Epithelial cell of esophagus (primary cell): ENCODE measurements around the gene ALKBH6.
A peak's percentile ranks its signal among the peaks of the same experiment; 100 is the strongest.

Source experiments
- DNase-seq: peaks from one replicate; pipeline ENCODE4 v3.0.0; 2010; ENCODE audit warnings: low read depth
- H3K4me3 ChIP-seq: 2 replicates; pipeline ENCODE4 v1.5.1; 2011; ENCODE audit warnings: mild to moderate bottlenecking, low read length, control low read depth
- TF ChIP-seq, protein P1 (sequence below): IDR thresholded peaks from 2 replicates; pipeline ENCODE4 v1.5.1; 2011; ENCODE audit warnings: low read depth, mild to moderate bottlenecking, low read length, control low read depth, inconsistent platforms; ENCODE audit not compliant: insufficient read depth; ENCODE audit errors: missing control alignments

Gene ALKBH6

DNA sequence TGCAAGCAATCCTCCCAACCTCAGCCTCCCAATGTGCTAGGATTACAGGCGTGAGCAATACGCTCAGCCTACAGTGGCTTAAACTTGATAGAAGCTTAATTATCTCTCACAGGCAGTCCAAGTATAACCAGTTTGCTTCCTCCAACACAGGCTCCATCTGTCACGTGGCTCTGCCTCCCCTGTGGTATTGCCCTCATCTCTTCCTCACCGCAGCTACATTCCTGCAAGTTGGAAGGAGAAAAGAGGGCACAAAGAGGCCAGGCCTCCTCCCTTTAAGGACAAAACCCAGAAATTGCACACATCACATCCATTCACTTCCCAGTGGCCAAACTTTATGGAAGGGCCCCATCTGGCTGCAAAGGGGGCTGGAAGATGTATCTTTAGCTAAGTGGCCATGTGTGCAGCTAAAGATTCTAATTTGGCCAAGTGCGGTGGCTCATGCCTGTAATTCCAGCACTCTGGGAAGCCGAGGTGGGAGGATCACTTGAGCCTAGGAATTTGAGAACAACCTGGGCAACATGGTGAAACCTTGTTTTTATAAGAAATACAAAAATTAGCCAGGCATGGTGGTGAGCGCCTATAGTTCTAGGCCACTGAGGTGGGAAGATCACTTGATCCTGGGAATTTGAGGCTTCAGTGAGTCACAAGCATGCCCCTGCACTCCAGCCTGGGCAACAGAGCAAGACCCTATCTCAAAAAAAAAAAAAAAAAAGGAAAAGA, 22.1 kb downstream of the ALKBH6 start:
- H3K4me3 ChIP-seq = no peak overlapping the region
- no peak for DNase-seq
- TF ChIP-seq, protein P1, sequence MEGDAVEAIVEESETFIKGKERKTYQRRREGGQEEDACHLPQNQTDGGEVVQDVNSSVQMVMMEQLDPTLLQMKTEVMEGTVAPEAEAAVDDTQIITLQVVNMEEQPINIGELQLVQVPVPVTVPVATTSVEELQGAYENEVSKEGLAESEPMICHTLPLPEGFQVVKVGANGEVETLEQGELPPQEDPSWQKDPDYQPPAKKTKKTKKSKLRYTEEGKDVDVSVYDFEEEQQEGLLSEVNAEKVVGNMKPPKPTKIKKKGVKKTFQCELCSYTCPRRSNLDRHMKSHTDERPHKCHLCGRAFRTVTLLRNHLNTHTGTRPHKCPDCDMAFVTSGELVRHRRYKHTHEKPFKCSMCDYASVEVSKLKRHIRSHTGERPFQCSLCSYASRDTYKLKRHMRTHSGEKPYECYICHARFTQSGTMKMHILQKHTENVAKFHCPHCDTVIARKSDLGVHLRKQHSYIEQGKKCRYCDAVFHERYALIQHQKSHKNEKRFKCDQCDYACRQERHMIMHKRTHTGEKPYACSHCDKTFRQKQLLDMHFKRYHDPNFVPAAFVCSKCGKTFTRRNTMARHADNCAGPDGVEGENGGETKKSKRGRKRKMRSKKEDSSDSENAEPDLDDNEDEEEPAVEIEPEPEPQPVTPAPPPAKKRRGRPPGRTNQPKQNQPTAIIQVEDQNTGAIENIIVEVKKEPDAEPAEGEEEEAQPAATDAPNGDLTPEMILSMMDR = no peak

GRCh38 chr19:35990771-35991730, 23.0 kb downstream of the ALKBH6 start:
- no peak overlapping the region for H3K4me3 ChIP-seq
- no peak for DNase-seq
- TF ChIP-seq, protein P1 = no peak

DNA sequence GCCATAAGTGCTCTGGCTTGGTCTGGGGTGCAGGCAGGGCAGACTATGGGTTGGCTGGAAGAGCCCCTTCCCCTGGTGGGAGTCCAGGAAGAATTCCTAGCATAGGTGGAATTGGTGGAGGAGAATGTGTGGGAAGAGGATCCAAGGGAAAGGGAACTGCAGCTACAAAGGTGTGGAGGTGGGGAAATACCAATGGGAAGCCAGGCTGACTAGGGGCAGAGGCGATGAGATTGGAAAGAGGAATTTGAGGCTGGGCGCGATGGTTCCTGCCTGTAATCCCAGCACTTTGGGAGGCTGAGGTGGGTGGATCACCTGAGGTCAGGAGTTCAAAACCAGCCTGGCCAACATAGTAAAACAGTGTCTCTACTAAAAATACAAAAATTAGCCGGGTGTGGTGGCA, 23.9 kb downstream of the ALKBH6 start:
- no peak for DNase-seq
- H3K4me3 ChIP-seq = no peak overlapping the region

DNA sequence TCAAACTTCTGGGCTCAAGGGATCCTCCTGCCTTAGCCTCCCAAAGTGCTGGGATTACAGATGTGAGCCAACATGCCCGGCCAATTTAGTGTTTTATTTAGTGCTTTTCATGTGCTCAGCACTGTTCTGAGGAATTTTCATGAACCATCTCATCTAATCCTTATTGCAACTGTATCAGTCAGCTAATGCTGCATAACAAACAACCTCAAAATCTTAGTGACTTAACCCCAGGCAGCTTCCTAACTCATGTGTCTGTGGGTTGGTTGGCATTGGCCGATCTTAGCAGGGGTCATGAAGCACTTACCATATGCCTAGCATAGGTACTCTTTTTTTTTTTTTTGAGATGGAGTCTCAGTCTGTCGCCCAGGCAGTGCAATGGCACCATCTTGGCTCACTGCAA, 25.2 kb downstream of the ALKBH6 start:
- no peak overlapping the region for H3K4me3 ChIP-seq
- DNase-seq = no peak
- TF ChIP-seq, protein P1 = no peak

More for the DNA sequence above, 23.9 kb downstream of the ALKBH6 start:
- TF ChIP-seq, protein P1 = no peak

GRCh38 chr19:35987571-35987896, 26.5 kb downstream of the ALKBH6 start:
- no peak overlapping the region for H3K4me3 ChIP-seq
- DNase-seq = no peak

DNA sequence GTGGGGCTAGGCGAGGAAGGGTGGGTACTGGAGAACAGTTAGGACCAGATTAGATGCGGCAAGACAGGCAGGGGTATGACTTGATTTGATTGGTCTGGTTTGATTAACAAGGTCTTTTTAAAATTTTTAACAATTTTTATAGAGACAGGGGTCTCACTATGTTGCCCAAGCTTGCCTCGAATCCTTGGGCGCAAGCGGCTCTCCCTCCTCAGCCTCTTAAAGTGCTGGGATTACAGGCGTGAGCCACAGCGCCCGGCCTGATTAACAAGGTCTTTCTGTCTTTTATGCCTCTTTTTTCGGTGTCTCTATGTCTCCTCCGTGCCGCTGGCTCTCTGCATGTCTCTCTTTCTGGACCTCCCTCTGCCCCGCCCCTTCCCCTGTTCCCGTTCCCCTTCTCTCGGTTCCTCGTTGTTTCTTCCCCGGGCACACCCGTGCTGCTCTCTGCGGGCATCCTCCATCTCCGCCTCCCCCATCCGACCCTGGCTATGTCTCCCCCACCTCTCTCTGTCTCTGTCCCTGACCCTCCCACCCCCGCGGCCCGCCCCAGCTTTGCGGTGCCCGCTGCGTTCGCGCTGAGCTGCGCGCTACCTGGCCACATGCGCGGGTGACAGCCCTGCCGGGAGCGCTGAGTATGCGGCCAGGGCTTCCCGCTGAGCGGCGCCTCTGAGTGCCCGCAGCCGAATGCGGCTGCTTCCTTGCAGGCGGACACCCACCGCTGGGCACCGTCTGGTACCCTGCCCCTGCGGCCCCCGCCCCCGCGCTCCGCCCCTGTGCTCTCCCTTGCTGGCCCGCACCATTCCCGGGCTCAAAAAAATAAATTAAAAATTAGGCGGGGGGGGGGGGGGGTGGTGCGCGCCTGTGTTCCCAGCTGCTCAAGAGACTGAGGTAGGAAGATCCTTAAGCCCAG, 27.1 kb downstream of the ALKBH6 start:
- TF ChIP-seq, protein P1 = no peak
- no peak for DNase-seq
- peak overlapping the region; percentile 22 for H3K4me3 ChIP-seq

More at GRCh38 chr19:35987571-35987896, 26.5 kb downstream of the ALKBH6 start:
- TF ChIP-seq, protein P1 = no peak
